Retina (tissue), 1 donor: ENCODE measurements around the gene OR2A42.
"Not testable (repeated sequence)": the region's sequence is repeated elsewhere in the genome, so short reads cannot be mapped to it uniquely, and the experiment has no call there.

Experiments
- DNase-seq: peaks from one replicate; pipeline ENCODE4 v3.0.0-alpha.2; 2016

The OR2A42 gene

DNA sequence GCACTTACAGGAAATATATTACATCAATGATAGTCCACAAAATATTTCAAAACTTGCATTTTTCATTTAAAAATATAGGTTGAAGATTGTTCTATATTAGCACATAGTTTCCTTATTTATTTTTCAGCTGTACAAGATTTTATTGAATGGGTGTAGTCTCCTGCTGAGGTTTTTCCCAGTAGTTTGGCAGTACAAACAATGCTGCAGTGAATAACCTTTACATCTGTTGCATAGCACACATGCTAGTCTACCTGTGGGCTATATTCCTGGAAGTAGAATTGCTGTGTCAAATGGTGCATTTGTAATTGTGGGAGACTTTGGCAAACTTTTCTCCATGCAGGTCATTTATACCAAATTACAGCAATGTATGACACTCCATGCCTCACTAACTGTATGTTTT, 18.9 kb downstream of the OR2A42 start:
- not testable (repeated sequence) for DNase-seq

GRCh38 chr7:144219149-144219548, 20.3 kb downstream of the OR2A42 start:
- not testable (repeated sequence) for DNase-seq

DNA sequence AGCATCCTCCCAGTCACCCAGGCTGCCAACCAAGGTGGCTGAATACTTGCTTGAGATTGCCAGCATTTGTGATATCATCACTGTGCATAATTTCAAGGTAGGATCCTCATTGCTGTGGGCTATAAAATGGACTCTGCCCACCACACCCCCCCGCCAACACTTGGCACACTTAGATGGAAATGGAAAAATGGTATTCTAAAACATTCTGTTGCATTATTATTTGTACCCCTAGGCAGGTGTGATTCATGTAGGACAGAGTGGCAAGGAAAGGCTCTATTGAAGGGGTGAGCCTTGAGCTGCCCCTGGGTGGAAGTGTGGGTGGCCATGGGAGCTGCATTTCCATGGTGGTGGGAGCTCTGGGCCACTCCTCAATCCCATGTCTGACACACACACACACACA, 20.8 kb downstream of the OR2A42 start:
- not testable (repeated sequence) for DNase-seq

GRCh38 chr7:144217200-144217599, 22.2 kb downstream of the OR2A42 start:
- not testable (repeated sequence) for DNase-seq

DNA sequence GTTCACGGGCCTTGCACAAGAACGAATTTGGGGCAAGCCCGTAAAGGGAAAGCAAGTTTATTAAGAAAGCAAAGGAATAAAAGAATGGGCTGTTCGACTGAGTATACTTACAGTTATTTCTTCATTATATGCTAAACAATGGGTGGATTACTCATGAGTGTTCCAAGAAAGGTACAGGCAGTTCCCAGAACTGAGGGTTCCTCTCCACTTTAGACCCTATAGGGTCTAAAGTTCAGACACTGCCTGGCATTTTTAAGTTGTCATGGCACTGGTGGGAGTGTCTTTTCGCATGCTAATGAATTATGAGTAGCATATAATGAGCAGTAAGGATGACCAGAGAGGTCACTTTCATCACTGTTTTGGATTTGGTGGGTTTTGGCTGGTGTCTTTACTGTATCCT, 34.1 kb downstream of the OR2A42 start:
- not testable (repeated sequence) for DNase-seq

- DNase-seq: not testable (repeated sequence)
These were observed 36.3 kb downstream of the OR2A42 start for GRCh38 chr7:144203086-144203485.

DNA sequence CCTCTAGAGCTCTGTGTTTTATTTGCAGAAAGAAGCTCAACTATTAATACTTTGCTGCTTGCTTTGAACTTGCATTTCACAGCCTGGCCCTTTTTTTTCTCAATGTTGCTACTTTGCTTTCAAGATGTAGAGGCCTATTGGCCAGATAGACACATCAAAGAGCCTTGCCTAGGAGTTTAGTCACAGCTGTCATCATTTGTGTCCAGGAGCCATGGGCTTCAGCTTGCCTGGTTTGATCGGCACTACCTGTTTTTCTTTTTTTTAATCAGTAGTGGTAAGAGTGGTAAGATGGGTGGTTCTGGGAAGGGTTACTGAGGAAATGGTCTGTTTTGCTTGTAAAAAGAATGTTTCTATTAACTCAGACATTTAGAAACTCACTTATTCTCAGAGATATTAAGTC, 37.4 kb downstream of the OR2A42 start:
- not testable (repeated sequence) for DNase-seq

DNA sequence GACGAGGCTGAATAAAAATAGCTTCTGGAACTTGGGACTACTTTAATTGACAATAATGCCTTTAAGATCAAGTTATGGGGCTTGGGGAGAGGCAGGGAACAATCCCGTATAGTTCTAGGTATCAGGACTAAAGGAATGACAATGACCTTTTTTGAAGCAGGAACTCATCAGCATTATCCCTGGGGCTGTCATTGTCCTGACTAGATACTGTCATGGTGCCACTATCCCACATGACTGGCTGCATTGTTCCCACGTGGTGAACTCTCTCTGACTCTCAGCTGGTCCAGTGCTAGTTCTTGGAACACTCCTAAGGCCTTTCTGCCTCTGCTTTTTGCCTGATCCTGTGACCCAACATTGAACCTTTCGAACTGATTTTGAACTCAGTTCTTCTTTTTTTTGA, 40.5 kb downstream of the OR2A42 start:
- DNase-seq: not testable (repeated sequence)

DNA sequence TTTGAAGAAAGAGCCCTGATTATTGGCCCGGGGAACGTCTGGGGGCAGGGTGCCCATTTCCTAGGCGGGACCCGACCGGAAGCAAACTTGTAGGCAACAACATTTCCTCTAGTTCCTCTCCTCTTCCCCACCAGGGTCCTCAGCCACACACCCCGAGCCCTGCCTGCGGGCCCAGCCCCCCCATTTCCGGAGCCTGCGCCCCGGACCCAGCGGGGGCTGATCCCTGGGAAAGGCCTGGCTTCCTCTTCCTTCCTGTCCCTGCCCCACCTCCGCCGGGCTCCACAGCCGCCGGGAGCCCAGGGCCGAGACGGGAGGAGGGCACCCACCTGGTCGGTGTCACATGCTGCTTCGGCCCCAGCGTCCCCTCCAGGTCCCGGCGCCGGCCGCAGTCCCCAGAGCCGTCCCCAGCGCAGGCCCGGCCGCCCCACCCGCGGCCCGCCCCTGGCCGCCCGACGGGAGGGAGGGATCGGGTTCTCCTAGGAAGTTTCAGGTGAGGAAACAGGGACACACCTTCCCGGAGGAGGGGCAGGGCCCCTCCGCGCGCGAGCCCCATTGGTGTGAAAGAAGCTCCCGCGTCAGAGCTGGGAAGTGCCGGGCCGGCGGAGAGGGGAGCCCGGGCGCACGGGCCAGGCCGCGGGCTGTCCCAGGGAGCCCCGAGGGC, 44.1 kb downstream of the OR2A42 start, which contains the start of gene ARHGEF35:
Gene ARHGEF35 (minus strand): TSS at position 622 of the 661 bp plus-strand sequence. CDS start 7,450 bp downstream, outside the sequence.
- not testable (repeated sequence) for DNase-seq

- not testable (repeated sequence) for DNase-seq
These were observed 45.0 kb downstream of the OR2A42 start for GRCh38 chr7:144194453-144194852.

DNA sequence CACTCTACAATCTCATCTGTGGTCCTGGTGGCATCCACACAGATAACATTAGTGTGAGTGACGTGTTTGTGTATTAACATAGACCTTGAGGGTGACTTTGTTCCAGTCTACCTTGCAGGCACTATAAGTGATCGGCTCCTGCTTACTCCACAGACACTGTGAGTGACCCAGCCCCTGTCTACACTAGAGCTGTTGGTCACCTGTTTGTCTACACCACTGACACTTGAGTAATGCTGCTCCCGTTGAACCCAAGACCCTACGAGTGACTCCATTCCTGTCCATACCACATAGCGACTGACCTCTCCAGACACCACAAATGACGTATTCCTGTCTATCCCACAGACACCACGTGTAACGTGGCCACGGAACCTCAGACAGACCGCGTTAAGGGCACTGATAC, 45.6 kb downstream of the OR2A42 start:
- not testable (repeated sequence) for DNase-seq

- not testable (repeated sequence) for DNase-seq
These were observed 50.7 kb downstream of the OR2A42 start for GRCh38 chr7:144188578-144189171.

GRCh38 chr7:144187848-144188247, 51.6 kb downstream of the OR2A42 start:
- DNase-seq: not testable (repeated sequence)

DNA sequence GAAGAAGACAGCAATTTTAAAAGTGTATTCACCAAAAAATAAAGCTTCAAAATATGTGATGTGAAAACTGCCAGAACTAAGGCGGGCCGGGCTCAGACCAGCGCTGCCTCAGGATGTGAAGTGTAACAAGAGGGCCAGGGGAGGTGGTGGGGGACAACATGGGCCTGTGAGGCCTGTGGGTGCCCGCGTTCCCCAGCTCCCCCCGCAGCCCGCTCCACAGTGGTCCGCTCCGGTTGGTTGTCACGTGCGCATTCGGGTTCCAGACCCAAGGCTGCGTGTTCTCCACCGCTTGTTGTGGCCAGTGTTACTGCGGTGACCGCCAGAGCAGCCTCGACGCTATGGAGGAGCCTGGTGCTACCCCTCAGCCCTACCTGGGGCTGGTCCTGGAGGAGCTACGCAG, 56.2 kb downstream of the OR2A42 start, which contains the start of gene CTAGE4:
Gene CTAGE4 (plus strand): TSS at position 301 of the 400 bp plus-strand sequence. CDS start 38 bp downstream, at position 339.
- DNase-seq: not testable (repeated sequence)

DNA sequence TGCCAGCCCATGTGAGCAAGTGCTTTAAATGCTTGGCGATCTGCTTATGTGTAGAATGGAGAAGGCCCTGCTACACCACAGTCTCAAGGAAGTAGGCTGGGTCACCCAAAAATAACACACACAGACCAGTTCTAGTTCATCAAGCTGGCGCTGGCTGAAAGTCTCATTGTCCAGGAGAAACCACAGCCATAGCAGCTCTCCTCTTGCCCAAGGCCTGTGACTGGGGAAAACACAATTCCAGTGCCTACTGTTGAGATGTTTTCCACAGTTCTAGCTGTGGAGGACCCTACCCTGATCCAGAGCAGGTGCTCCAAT, 60.3 kb downstream of the OR2A42 start:
- not testable (repeated sequence) for DNase-seq

- DNase-seq: not testable (repeated sequence)
These were observed 60.8 kb downstream of the OR2A42 start for GRCh38 chr7:144178380-144179164.
